ENCODE results near the gene ITGA3.

Gene ITGA3

GRCh38 chr17:50107790-50108414 lies 52.0 kb downstream of the ITGA3 start:
- TF ChIP-seq EZH2 (IDR thresholded peaks at IDR 0.05; ENCODE audit: borderline replicate concordance, low read length), result no peak
- TF ChIP-seq, protein P1, sequence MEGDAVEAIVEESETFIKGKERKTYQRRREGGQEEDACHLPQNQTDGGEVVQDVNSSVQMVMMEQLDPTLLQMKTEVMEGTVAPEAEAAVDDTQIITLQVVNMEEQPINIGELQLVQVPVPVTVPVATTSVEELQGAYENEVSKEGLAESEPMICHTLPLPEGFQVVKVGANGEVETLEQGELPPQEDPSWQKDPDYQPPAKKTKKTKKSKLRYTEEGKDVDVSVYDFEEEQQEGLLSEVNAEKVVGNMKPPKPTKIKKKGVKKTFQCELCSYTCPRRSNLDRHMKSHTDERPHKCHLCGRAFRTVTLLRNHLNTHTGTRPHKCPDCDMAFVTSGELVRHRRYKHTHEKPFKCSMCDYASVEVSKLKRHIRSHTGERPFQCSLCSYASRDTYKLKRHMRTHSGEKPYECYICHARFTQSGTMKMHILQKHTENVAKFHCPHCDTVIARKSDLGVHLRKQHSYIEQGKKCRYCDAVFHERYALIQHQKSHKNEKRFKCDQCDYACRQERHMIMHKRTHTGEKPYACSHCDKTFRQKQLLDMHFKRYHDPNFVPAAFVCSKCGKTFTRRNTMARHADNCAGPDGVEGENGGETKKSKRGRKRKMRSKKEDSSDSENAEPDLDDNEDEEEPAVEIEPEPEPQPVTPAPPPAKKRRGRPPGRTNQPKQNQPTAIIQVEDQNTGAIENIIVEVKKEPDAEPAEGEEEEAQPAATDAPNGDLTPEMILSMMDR (IDR thresholded peaks at IDR 0.05; ENCODE audit: low read length), result no peak
- no peaks in the 10 kb centered on the region for H4K20me1 ChIP-seq (ENCODE audit: insufficient read depth, low read length)
- no peaks in the 10 kb centered on the region for H3K4me1 ChIP-seq (ENCODE audit: insufficient read depth, low read length, severe bottlenecking)
- H3K9me3 ChIP-seq (ENCODE audit: low read length), result no peaks in the 10 kb centered on the region
- no peaks in the 10 kb centered on the region for H3K79me2 ChIP-seq (ENCODE audit: insufficient read depth, low read length)
- no peak overlapping the region for H3K9ac ChIP-seq (ENCODE audit: low read length)
- no peak overlapping the region for H3K4me2 ChIP-seq (ENCODE audit: low read length)
- no peak overlapping the region for H2AFZ ChIP-seq (ENCODE audit: low read length)
- no peaks in the 10 kb centered on the region for H3K36me3 ChIP-seq (ENCODE audit: insufficient read depth, low read length)
- H3K4me3 ChIP-seq (ENCODE audit: low read depth, low read length, poor library complexity, severe bottlenecking), result no peak overlapping the region
- H3K9me2 ChIP-seq (ENCODE audit: low read depth, low read length), result no peaks in the 10 kb centered on the region
- no peaks in the 10 kb centered on the region for H3F3A ChIP-seq (ENCODE audit: insufficient read depth, low read length)
- H3K27ac ChIP-seq (ENCODE audit: low read depth, low read length, poor library complexity, severe bottlenecking), result no peak overlapping the region
- no peaks in the 10 kb centered on the region for H3K27me3 ChIP-seq (ENCODE audit: insufficient read depth, low read length)

DNA sequence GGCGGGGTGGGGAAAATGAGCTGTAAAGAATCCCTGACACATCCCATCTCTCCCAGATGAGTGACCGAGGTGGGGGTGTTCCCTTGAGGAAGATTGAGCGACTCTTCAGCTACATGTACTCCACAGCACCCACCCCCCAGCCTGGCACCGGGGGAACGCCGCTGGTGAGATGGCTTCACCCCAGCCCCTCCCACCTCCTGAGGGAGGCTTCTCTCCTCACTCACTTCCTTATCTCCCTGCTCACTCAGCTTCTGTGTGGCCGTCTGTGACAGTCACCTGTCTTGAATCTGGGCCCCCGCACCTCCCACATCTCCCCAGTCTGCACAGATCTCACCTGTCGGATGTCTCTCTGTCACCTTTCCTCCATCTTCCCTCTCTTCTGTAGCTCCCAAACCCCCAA lies 52.6 kb downstream of the ITGA3 start:
- no peaks in the 10 kb centered on the region for H3K9me3 ChIP-seq (ENCODE audit: low read length)
- H3K27ac ChIP-seq (ENCODE audit: low read depth, low read length, poor library complexity, severe bottlenecking), result no peak overlapping the region
- no peak overlapping the region for H3K4me3 ChIP-seq (ENCODE audit: low read depth, low read length, poor library complexity, severe bottlenecking)
- no peaks in the 10 kb centered on the region for H3K27me3 ChIP-seq (ENCODE audit: insufficient read depth, low read length)
- no peaks in the 10 kb centered on the region for H3F3A ChIP-seq (ENCODE audit: insufficient read depth, low read length)
- no peaks in the 10 kb centered on the region for H3K36me3 ChIP-seq (ENCODE audit: insufficient read depth, low read length)
- H3K4me2 ChIP-seq (ENCODE audit: low read length), result no peak overlapping the region
- no peaks in the 10 kb centered on the region for H4K20me1 ChIP-seq (ENCODE audit: insufficient read depth, low read length)
- H2AFZ ChIP-seq (ENCODE audit: low read length), result no peak overlapping the region
- H3K9me2 ChIP-seq (ENCODE audit: low read depth, low read length), result no peaks in the 10 kb centered on the region
- H3K4me1 ChIP-seq (ENCODE audit: insufficient read depth, low read length, severe bottlenecking), result no peaks in the 10 kb centered on the region
- H3K79me2 ChIP-seq (ENCODE audit: insufficient read depth, low read length), result no peaks in the 10 kb centered on the region
- TF ChIP-seq EZH2 (IDR thresholded peaks at IDR 0.05; ENCODE audit: borderline replicate concordance, low read length), result no peak
- no peak overlapping the region for H3K9ac ChIP-seq (ENCODE audit: low read length)

GRCh38 chr17:50109207-50109606 lies 53.3 kb downstream of the ITGA3 start:
- Histone ChIP-seq H3F3A (ENCODE audit: insufficient read depth, low read length) (no peaks in the 10 kb centered on the region), H2AFZ (ENCODE audit: low read length) (no peak overlapping the region), H3K4me2 (ENCODE audit: low read length) (no peak overlapping the region), H3K27me3 (ENCODE audit: insufficient read depth, low read length) (no peaks in the 10 kb centered on the region), H3K9ac (ENCODE audit: low read length) (no peak overlapping the region), H3K27ac (ENCODE audit: low read depth, low read length, poor library complexity, severe bottlenecking) (no peak overlapping the region), H3K79me2 (ENCODE audit: insufficient read depth, low read length) (no peaks in the 10 kb centered on the region), H3K9me2 (ENCODE audit: low read depth, low read length) (no peaks in the 10 kb centered on the region), H3K36me3 (ENCODE audit: insufficient read depth, low read length) (no peaks in the 10 kb centered on the region), H3K4me1 (ENCODE audit: insufficient read depth, low read length, severe bottlenecking) (no peaks in the 10 kb centered on the region), H3K9me3 (ENCODE audit: low read length) (no peaks in the 10 kb centered on the region), H4K20me1 (ENCODE audit: insufficient read depth, low read length) (no peaks in the 10 kb centered on the region), H3K4me3 (ENCODE audit: low read depth, low read length, poor library complexity, severe bottlenecking) (no peak overlapping the region)
- TF ChIP-seq, protein P1 (IDR thresholded peaks at IDR 0.05; ENCODE audit: low read length), result no peak
- no peak for TF ChIP-seq EZH2 (IDR thresholded peaks at IDR 0.05; ENCODE audit: borderline replicate concordance, low read length)

GRCh38 chr17:50109785-50110184 lies 53.9 kb downstream of the ITGA3 start:
- Histone ChIP-seq H3K9me3 (ENCODE audit: low read length) (no peaks in the 10 kb centered on the region), H3K27ac (ENCODE audit: low read depth, low read length, poor library complexity, severe bottlenecking) (no peak overlapping the region), H3K9ac (ENCODE audit: low read length) (no peak overlapping the region), H3K36me3 (ENCODE audit: insufficient read depth, low read length) (no peaks in the 10 kb centered on the region), H4K20me1 (ENCODE audit: insufficient read depth, low read length) (no peaks in the 10 kb centered on the region), H3K79me2 (ENCODE audit: insufficient read depth, low read length) (no peaks in the 10 kb centered on the region), H3K4me1 (ENCODE audit: insufficient read depth, low read length, severe bottlenecking) (no peaks in the 10 kb centered on the region), H3K4me3 (ENCODE audit: low read depth, low read length, poor library complexity, severe bottlenecking) (no peak overlapping the region), H2AFZ (ENCODE audit: low read length) (no peak overlapping the region), H3K27me3 (ENCODE audit: insufficient read depth, low read length) (no peaks in the 10 kb centered on the region), H3K4me2 (ENCODE audit: low read length) (no peak overlapping the region), H3K9me2 (ENCODE audit: low read depth, low read length) (no peaks in the 10 kb centered on the region), H3F3A (ENCODE audit: insufficient read depth, low read length) (no peaks in the 10 kb centered on the region)
- TF ChIP-seq, protein P1 (IDR thresholded peaks at IDR 0.05; ENCODE audit: low read length), result no peak
- TF ChIP-seq EZH2 (IDR thresholded peaks at IDR 0.05; ENCODE audit: borderline replicate concordance, low read length), result no peak
